Body of pancreas (tissue), 4 donors: ENCODE results near the gene MYZAP.

ENCODE experiments used
- CTCF ChIP-seq, 7 experiments: fragments of 450-650 bp in 4 of 7; fragments of 200-600 bp in 3 of 7; sonication (generic) in 3 of 7; IDR thresholded peaks; one replicate each; pipeline ENCODE4 v1.5.1; 2016 to 2019; ENCODE audit warnings: antibody characterized with exemption in 7 of 7
- POLR2A ChIP-seq, 3 donors: fragments of 450-650 bp; IDR thresholded peaks; one replicate each; pipeline ENCODE4 v1.6.1; 2016; ENCODE audit warnings: antibody characterized with exemption in 3 of 3, mild to moderate bottlenecking in 2 of 3

- TF ChIP-seq CTCF (IDR thresholded peaks at IDR 0.05): no peak
- TF ChIP-seq POLR2A (IDR thresholded peaks at IDR 0.05): no peak
Measured at GRCh38 chr15:57598346-57598745, 6.6 kb downstream of the MYZAP start.
